Heart right ventricle (tissue), 16 donors: ENCODE data around the gene SPAG17. TPM values are rescaled to one million over a fixed set of nuclear protein-coding genes. Genes with fewer than 3 reads are reported as not detected.

Source experiments
- ATAC-seq, 8 donors: fragments of 200-7000 bp; cut with Tn5 transposase; one replicate each; pipeline ENCODE4 v1.9.1; 2020; ENCODE audit warnings: mild to moderate bottlenecking in 8 of 8, moderate library complexity in 8 of 8, moderate number of reproducible peaks in 1 of 8
- DNase-seq, 2 donors: peaks; one replicate each; pipeline ENCODE4 v3.0.0-alpha.2; 2020
- H3K27ac ChIP-seq, 10 donors: fragments of 200-600 bp; sonication (generic) in 2 of 10; one replicate each; pipeline versions ENCODE4 v1.5.0 to v1.8.0; 2020 to 2022; ENCODE audit warnings: mild to moderate bottlenecking in 3 of 10
- H3K27me3 ChIP-seq, 7 donors: fragments of 200-600 bp; one replicate each; pipeline ENCODE4 v1.8.0; 2021 to 2022; ENCODE audit warnings: mild to moderate bottlenecking in 2 of 7
- H3K36me3 ChIP-seq, 9 donors: fragments of 200-600 bp; sonication (generic) in 1 of 9; one replicate each; pipeline versions ENCODE4 v1.5.0 to v1.8.0; 2020 to 2022; ENCODE audit warnings: mild to moderate bottlenecking in 2 of 9
- H3K4me1 ChIP-seq, 9 donors: fragments of 200-600 bp; sonication (generic) in 1 of 9; one replicate each; pipeline versions ENCODE4 v1.5.0 to v1.8.0; 2020 to 2022; ENCODE audit warnings: mild to moderate bottlenecking in 4 of 9
- H3K4me3 ChIP-seq, 10 donors: fragments of 200-600 bp; sonication (generic) in 2 of 10; one replicate each; pipeline versions ENCODE4 v1.5.0 to v1.8.0; 2020 to 2022; ENCODE audit warnings: mild to moderate bottlenecking in 7 of 10, moderate library complexity in 2 of 10
- H3K9me3 ChIP-seq, 11 donors: fragments of 200-600 bp in 10 of 11; sonication (generic) in 2 of 11; one replicate each; pipeline versions ENCODE4 v1.5.0 to v1.8.0; 2013 to 2022; ENCODE audit warnings: mild to moderate bottlenecking in 2 of 11, control low read depth in 1 of 11, moderate library complexity in 1 of 11
- CTCF ChIP-seq, 9 donors: fragments of 200-600 bp; sonication (generic) in 2 of 9; IDR thresholded peaks; one replicate each; pipeline versions ENCODE4 v1.5.0 to v1.8.0; 2021 to 2022; ENCODE audit warnings: antibody characterized with exemption in 9 of 9, mild to moderate bottlenecking in 5 of 9, moderate library complexity in 1 of 9
- WGBS, 2 donors: extraction: QIAGEN DNeasy Blood & Tissue Kit; methylation state at CpG; one replicate each; pipeline ENCODE4 v1.1.7; 2013; ENCODE audit warnings: inconsistent platforms in 1 of 2; 5-methylcytosine and 5-hydroxymethylcytosine counted together
- intact Hi-C, 10 donors: fragments of 100-400 bp; cut with DNase I; formaldehyde crosslinking; loops; one replicate each; pipeline versions ENCODE4 v1.11.1 to v1.14.2; 2022
- polyA plus RNA-seq, 2 donors: library from polyadenylated mRNA; stranded (reverse); fragments of 200-250 nt; gene quantifications; one replicate each; pipeline ENCODE4 v1.2.3, GENCODE V29; 2013
- total RNA-seq, 10 donors: library from RNA; stranded (reverse); fragmentation: NEBNext Ultra II Directional in 3 of 10; extraction: Animal tissue kit (Norgen Biotek cat#: 25700) in 3 of 10; gene quantifications; one replicate each; pipeline versions ENCODE4 v1.2.1 to v1.2.4, GENCODE V29; 2021 to 2023
- donor health status: Arrhythmogenic right ventricular cardiomyopathy.
- donor health status: ischemic (EF 13 %, LVEDD 7.1; RV severe dilation, severe dysfunction).
- donor health status: healthy with polysubstance abuse.
- donor health status: DM: no; HTN: yes; CAD: no.
- donor health status: DM: no; HTN: no; CAD: no.
- donor health status: ischemic (EF 25% LVEDD 6.9; RV normal size, moderate dysfunction).
- donor health status: ischemic (EF 25% LVEDD 5.7; RV mildly dilated, moderate dysfunction).
- donor health status: healthy.
- donor health status: DM: yes; HTN: yes; CAD: no.
- donor health status: Ischemic cardiomyopathy.
- donor health status: ischemic (EF 35%, LVEDD 5.7; RV mildly dilated, moderate dysfunction).
- donor health status: nonischemic (EF 11% LVEDD 7.7; RV severe dilation, severe dysfunction).
- donor health status: DM: yes; HTN: yes; CAD: no.
- donor health status: PGD.
- donor health status: ischemic (EF 29% LVEDD 5.4; RV normal size, mild dysfunction).
- donor health status: nonischemic (EF 23%, LVEDD 6.1; RV moderate dilation, normal function).

The SPAG17 gene
- total and polyA plus RNA-seq, 12 donors = 0.01 to 0.06 TPM; not detected in 10

GRCh38 chr1:118132000-118132399 is 53.0 kb downstream of the SPAG17 start:
- intact Hi-C loops = no loop called here
- 78 to 82% methylated on average over 5 of the region's 5 CpGs for WGBS, 2 donors

GRCh38 chr1:118128761-118129160 is 56.3 kb downstream of the SPAG17 start:
- no peak for DNase-seq
- intact Hi-C loops = no loop called here
- H3K27me3 ChIP-seq = peaks cover 0 to 4% (median 0%) of the 10 kb centered on the region in 7 donors
- no peak for ATAC-seq
- H3K4me3 ChIP-seq = no peak overlapping the region
- H3K9me3 ChIP-seq = no peaks in the 10 kb centered on the region
- TF ChIP-seq CTCF (IDR thresholded peaks at IDR 0.05) = no peak
- 71% methylated on average over 1 of the region's 1 CpG for WGBS, 2 donors
- no peak overlapping the region for H3K27ac ChIP-seq
- no peaks in the 10 kb centered on the region for H3K4me1 ChIP-seq
- H3K36me3 ChIP-seq = no peaks in the 10 kb centered on the region

More at GRCh38 chr1:118132000-118132399, 53.0 kb downstream of the SPAG17 start:
- DNase-seq = no peak
- H3K27me3 ChIP-seq = peaks cover 0 to 4% (median 0%) of the 10 kb centered on the region in 7 donors
- H3K4me1 ChIP-seq = no peaks in the 10 kb centered on the region
- no peaks in the 10 kb centered on the region for H3K36me3 ChIP-seq
- ATAC-seq = no peak
- H3K27ac ChIP-seq = no peak overlapping the region
- H3K9me3 ChIP-seq = no peaks in the 10 kb centered on the region
- TF ChIP-seq CTCF (IDR thresholded peaks at IDR 0.05) = no peak
- no peak overlapping the region for H3K4me3 ChIP-seq

GRCh38 chr1:118124064-118124463 is 61.0 kb downstream of the SPAG17 start:
- intact Hi-C loops = no loop called here
- no peaks in the 10 kb centered on the region for H3K27me3 ChIP-seq
- no peaks in the 10 kb centered on the region for H3K36me3 ChIP-seq
- H3K4me3 ChIP-seq = no peak overlapping the region
- H3K9me3 ChIP-seq = no peaks in the 10 kb centered on the region
- no peak overlapping the region for H3K27ac ChIP-seq
- 56 to 57% methylated on average over 3 of the region's 3 CpGs for WGBS, 2 donors
- TF ChIP-seq CTCF (IDR thresholded peaks at IDR 0.05) = no peak
- no peaks in the 10 kb centered on the region for H3K4me1 ChIP-seq
- ATAC-seq (no peak), DNase-seq (no peak)

GRCh38 chr1:118123116-118123839 is 61.8 kb downstream of the SPAG17 start:
- ATAC-seq (no peak), DNase-seq (no peak)
- Histone ChIP-seq H3K9me3 (no peaks in the 10 kb centered on the region), H3K36me3 (no peaks in the 10 kb centered on the region), H3K27ac (no peak overlapping the region), H3K27me3 (no peaks in the 10 kb centered on the region), H3K4me3 (no peak overlapping the region), H3K4me1 (no peaks in the 10 kb centered on the region)
- intact Hi-C loops = no loop called here
- WGBS, 2 donors = 76 to 78% methylated on average over 3 of the region's 3 CpGs
- TF ChIP-seq CTCF (IDR thresholded peaks at IDR 0.05) = no peak
